ENCODE results near the gene CGB8.

CGB8 gene

DNA sequence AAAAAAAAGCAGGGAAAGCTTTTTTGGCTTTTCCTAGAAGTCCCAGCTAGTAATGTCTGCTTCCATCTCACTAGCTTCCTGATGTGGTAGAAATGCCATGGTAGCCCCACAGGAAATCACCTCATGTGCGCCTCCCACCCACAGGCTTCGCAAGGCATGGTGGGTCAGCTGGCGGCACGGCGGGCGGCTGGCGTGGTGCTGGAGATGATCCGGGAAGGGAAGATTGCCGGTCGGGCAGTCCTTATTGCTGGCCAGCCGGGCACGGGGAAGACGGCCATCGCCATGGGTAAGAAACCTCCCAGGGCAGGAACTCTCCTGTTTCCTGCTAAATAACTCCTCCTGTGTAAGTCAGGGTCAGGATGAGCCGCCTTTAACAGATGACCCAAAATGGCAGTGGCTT lies 44.8 kb downstream of the CGB8 start:
- no peak for DNase-seq

DNA sequence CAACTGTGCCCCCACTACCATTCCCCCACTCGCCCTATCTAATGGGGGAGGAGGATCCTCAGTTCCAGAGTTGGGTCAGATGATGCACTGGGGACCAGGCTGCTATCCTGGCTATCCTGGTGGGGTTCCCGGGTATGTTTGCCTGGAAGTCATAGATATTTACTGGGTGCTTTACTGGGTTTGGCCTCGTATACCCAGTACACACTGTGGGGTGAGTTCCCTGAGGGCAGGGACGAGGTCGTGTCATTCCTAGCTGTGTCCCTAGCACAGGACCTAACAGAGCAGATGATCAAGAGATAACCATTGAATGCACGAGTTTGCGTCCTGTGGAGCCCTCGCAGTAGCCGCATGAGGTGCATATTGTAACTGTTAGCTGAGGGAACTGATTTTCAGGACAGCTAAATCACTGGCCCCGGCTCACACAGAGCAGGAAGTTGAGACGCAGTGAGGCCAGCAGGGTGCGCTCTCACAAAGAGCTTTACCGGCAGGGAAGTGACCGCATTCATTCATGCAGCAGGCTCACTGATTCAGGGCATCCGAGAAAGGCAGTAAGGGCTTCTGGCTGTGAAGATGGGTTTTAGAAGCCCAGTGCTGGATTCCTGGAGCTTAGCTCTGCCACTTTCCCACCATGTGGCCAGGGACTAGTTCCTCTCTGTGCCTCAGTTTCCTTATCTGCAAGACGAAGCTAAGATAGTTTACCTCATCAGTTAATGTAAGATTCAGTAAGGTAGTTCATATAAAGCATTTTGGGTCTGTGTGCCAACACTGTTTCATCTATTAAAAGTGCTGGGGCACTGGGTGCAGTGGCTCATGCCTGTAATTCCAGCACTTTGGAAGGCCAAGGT lies 49.2 kb downstream of the CGB8 start:
- DNase-seq, result no peak

DNA sequence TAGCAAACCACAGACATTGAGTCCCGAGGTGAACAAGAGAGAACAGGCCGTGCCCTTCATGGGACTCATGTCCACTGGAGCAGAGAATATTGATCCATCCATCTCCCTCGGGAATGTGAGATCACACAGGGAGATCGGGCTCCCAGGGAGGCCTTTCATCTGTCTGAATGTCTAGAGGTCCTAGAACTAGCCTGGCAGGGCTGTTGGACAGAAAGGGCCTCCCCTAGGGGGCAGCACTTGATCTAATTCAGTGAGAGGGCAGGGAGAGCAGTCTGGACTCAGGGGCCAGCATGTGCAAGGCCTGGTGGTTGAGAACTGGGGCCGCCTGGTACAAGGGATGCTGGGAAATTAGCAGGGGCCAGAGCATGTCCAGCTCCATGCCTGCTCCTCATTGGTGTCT lies 50.9 kb downstream of the CGB8 start:
- DNase-seq, result no peak
